GM21619 (cell line): ENCODE measurements around the gene ARSG.
A peak's percentile ranks its signal among the peaks of the same experiment; 100 is the strongest.

Experiments
- ATAC-seq: cut with Tn5 transposase; IDR thresholded peaks from one replicate; pipeline ENCODE4 v1.9.1; 2021; ENCODE audit not compliant: unreplicated experiment

The ARSG gene

DNA sequence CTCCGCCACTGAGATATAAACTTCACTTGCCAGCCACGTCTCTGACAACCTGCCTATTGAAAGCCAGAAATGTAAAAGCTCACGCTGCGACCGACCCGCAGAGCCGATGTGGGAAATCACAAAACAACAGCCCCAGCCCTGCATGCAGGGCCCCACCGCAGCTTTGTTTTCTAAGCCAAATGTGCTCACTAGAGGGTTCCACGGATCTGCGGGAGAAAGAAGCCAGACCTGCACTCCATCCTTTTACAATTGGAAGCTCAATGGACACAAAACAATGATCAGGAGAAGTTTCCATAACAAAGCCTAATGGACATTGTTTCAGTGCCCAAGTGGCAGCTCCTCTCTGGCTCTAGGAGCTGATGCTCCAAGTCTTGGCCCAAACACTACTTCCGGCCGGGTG, 132.9 kb downstream of the ARSG start:
- no peak for ATAC-seq

DNA sequence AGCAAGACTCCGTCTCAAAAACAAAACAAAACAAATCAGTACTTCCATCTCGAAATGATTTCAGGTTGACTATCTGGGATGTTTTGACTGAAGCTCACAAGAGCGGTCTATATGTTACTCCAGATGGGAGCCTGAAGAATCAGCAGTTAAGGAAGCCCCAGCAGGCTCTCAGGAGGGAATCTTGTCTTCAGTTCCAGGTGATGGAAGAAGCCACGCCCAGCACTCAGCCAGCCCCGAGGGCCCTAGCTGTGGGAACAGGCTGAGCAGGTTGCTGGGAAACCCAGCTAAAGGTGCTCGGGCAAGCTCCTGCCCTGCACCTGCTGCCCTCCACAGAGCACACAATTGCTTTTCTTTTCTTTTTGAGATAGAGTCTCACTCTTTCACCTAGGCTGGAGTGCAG, 133.6 kb downstream of the ARSG start:
- no peak for ATAC-seq

DNA sequence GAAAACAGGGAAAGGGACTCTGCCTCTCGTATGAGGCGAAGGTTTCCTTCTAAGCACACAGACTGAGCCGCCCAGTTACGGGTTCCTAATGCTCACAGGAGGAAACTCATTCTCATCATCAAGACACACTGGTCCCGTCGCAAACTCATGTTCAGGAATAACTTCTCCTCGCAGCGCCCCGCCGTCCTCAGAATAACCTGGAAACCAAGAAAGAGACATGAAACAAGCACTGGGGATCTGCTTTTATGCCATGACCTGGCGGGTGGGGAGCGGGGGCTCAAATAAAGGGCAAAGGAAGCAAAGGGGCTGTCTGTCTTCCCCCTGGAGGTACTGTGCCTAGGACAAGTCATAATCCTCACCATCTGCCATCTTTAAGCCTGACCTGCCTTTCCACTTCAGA, 134.7 kb downstream of the ARSG start:
- ATAC-seq: no peak

DNA sequence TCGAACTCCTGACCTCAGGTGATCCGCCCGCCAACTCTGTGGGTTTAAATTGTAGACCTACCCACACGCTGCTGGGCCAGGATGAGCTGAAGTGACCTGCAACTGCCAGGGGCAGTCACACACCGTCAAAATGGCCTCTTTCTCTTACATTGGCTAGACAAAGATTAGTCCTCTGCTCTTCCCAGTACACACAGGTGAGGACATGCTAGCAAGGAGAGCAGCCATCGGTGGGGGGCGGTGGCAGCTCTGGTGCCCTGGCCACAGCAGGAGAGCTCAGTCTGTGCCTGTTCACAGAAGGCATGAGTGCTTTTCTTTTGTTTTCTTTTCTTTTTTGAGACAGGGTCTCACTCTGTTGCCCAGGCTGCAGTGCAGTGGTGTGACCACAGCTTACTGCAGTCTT, 136.3 kb downstream of the ARSG start:
- no peak for ATAC-seq

DNA sequence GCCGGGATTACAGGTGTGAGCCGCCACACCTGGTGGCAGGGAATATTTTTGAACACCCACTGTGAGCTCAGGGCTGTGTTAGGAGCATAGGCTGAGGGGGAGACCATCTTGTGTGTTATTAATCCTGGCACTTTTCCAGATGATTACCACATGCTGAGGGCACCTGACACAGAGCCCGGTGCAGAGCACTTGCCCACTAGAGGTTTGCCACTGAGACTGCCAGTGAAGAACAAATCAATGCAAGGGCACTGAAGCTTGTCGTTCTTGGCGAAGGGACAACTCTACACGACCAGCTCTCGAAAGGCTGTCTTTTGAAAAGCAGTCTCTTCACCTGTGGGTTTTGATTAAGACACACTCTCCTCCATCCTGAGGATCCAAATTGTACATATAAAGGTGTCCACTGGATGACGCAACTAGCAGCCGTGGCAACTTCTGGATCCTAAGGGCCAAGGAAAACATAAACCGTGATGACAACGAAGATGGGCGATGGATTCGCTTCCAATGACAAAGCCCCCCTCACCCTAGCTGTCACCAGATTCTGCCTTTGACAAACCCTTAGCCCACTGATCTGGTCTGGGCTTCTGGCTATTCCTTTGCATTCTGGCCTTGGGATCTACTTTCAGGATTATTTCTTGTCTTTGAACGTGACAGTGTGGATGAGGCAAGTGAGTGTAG, 137.3 kb downstream of the ARSG start:
- no peak for ATAC-seq

DNA sequence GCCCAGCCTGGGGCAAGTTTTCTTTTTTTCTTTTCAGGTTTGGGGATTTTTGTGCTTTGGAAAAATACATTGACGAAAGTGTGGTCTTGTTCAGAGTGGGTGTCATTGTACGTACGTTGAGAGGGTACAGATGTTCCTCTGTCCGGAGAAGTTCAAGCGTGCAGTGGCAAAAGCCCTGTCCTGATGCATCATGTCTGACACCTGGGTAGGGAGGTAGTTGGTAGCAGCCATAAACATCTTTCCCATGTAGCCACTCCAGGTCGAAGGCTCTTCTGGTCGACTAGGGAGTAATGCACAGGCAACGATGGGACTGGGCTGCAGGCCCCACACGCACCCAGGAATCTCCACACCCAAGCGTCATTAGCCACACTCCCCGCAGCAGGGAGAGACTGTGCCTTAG, 138.6 kb downstream of the ARSG start:
- ATAC-seq: no peak

DNA sequence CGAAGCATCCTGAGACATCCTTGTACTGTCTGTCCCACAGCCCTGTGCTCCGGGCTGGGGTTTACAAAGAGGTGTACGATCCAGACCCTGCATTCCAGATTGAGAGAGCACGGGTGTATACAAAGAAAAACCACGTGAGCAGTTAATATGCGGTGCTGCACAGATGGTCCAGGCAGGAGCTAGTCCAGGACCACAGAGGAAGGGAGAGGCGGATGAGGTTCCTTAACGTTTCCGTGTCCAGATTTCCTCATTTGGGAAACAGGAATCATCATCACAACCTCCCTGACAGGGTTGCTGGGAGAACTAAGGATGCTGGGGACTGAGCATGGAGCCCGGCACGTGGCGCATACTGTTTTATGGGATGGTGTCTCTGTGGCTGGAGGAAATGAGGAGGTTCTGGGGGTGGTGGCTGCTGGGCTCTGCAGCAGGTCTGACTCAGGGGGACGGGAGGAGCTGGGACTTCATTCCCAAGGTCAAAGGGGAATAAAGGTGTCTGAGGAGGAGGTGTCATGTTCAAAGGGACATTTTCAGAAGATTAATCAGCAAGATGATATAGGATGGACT, 139.8 kb downstream of the ARSG start:
- ATAC-seq: no peak

DNA sequence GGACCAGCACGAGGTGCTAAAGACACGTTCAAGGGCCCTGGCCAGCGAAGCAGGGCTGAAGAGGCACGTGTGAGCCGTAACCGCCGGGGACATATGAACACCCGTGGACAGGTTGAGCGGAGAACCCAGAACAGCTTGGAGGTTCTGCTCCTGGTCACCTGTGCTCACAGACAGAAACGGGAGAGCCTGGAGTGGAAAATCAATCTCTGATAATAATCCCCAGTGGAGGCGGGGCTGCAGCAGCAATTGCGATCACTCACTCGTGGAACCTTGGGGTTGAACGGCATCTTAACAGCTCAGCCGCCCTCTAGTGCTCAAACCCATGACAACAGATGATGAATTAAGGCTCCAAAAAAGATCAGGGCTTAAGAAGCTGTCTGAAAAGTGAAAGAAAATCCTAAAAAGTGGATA, 140.4 kb downstream of the ARSG start:
- no peak for ATAC-seq

DNA sequence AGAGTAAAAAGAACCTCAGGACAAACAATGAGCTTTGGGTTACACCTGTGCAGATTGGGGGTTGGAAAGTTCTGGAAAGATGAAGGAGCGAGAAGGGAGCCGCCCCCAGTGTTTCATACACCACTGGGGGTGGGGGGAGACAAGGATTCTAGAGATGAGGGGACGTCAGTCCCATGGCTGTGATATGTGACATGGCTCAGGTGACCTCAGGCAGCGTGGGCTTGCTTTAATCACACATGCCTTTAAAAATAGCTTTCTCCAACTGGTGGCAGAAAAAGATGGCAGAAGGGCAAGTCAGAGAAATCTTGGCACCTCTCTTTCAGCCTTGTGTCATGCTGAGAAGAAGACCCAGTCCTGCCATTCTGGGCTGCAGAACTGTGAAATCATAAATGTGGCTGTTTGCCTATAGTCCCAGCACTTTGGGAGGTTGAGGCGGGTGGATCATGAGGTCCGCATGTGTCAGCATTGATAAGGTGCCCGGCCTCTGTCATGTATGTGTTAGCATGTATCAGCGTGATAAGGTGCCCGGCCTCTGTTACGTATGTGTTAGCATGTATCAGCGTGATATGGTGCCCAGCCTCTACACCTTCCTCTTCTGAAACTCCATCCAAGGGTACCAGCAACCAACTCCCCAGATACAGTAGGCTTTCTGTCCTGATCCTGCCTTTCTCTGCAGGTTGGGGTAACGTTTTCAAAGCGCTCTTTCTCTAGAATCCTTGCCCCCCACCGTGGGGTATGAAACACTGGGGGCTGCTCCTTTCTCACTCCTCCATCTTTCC, 141.0 kb downstream of the ARSG start:
- no peak for ATAC-seq

DNA sequence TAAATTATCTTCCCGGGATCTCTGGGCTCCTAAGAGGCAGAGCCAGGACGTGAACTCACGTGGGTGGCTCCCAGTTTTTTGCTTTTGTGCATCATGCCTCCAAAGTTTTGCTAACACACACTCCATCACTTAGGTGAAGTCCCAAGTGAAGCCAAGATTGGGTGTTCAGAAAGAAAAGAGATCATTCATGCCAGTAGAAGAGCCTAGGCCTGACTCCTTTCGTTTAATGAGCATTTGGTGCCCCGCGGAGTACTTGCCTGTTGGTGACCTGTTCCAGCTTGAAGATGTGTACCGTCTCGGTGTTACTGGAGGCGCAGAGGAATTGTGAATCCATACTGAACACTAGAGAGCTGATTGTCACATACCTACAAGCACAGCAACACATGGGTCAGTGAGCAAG, 141.9 kb downstream of the ARSG start:
- no peak for ATAC-seq

DNA sequence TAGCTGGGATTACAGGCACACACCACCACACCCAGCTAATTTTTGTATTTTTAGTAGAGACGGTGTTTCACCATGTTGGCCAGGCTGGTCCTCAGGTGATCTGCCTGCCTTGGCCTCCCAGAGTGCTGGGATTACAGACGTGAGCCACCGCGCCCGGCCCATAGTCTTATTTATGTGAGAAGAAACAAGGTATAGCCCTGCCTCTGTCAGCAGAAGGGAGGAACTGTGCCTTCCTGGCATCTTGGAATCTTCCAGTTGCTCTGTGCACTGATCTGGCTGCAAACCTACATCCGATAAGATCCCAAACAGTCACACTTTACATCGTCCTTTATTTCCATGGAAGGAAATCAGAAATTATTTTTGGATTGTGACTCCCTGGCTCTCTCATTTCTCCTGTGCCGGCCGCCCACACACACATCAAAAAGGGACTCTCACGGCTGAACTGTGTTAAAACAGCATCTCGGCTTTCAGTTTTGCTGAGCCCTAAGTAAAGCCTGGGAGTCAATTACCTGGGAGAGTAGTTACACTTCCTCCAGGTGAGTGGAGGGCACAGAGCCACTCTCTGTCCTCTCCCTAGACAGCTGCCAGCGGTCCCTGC, 142.7 kb downstream of the ARSG start:
- ATAC-seq: no peak

DNA sequence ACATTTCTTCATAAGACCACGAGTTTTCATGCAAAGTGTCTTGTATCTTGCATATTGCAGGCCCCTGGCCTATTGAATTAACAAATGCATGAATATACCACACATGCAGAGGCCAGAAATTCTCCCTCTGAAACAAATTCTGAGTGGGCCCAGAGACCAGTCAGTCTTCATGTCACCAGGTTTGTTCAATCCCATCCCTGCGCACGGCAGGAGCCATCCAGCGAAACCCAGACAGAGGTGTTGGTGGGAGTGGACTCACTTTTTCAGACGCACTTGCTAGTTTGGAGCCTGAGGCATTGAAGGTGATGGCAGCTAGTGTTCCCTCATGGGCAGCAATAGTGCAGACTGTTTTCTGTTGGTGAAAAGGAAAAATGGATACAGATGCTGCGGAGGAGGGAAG, 144.1 kb downstream of the ARSG start:
- ATAC-seq: no peak

DNA sequence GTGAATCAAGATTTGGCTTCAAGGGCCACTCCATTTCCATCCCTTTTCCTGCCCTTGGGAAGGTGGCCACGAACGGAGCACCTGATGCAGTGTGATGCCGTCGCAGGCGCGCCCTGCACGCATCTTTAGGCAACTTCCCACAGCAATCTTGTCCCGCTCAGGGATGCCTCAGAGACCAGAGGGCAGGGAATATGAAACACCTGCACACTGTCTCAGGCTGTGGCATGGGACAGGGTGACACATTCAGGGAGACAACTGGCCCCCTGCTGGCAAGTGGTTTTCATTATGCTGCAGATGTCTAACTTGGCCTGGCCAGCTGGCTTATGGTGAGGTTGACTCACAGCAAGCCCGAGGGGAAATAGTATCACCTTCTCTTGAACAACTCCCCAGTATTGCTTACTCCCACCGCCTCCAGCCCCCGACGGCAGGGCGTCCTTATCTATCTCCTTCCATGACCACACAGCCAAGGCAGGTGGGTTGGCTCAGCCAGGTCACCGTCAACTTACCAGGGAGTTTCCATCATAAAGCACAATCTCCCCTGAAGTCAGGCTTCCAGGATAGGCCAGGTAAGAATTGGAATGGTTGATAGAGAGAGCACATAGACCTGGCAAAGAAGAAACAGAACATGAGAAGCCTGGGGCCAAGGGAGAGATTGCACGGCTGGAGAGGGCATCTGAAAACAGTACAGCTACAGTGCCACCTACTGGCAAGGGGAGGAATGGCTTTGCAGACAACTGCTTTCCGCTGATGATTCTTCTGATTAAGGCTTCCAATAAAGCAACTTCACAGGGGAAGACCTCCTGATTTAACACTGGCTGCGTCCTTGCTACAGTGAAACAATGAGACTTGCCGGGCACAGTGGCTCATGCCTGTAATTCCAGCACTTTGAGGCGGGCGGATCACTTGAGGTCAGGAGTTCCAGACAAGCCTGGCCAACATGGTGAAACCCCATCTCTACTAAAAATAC, 144.9 kb downstream of the ARSG start:
- ATAC-seq: peak; percentile 46

DNA sequence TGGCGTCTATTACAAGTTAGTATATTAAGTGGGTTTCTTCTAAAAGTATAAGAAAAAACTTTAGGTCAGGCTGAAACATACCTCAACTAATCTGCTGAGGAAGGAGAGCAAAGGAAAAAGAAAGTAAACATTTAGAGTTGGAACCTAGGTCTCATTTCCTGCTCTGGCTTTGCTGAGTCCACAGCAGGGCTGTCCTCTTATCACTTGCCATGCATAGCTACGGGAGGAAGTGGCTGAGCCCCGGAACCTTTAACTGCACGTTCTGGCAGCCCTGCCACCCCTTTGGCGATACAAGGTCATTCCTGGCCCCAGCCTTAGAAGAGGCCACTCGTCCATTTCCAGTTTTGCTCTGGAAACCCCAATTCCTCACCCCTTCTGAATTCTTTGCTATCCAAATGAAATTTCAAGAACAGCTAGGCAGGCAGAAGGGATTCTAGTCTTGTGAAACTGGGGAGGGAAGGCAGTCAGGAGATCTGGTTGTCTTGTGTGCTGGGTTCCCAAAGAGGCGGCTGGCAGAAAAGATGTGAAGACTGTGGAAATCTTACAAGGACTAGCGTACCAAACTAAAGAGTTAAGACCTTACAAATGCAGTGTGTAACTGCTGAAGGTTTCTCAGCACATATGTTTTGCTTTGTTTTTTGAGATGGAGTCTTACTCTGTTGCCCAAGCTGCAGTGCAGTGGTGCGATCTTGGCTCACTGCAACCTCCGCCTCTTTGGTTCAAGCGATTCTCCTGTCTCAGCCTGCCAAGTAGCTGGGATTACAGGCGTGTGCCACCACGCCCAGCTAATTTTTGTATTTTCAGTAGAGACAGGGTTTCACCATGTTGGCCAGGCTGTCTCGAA, 146.9 kb downstream of the ARSG start:
- peak; percentile 82 for ATAC-seq

DNA sequence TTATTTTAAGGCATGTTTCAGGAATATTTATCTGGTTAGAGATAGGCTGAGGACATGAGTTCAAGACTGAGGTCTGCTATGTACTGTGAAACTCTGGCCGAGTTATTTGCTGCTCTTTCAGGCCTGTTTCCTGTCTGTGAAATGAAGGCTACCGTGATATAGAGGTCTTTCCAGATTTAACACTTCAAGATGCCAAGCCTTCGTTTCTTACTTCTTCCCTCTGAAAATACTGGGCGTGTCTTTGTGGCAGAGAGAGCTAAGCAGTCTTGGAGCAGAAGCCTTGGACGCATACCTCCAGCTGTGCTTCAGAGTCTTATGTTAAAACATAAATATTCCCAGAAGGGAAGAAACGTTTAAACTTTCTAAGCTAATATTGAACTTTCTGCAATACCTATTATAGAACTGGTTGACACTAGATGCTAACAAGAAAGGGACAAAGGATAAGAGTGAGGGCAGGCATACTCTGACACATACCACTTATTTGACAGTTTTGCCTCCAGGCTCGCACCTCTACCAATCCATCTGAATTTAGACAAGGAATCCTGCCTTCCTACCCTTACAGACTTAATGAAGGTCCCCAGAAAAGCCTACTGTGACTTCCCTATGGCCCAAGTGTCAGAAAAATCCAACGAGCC, 148.5 kb downstream of the ARSG start:
- no peak for ATAC-seq

DNA sequence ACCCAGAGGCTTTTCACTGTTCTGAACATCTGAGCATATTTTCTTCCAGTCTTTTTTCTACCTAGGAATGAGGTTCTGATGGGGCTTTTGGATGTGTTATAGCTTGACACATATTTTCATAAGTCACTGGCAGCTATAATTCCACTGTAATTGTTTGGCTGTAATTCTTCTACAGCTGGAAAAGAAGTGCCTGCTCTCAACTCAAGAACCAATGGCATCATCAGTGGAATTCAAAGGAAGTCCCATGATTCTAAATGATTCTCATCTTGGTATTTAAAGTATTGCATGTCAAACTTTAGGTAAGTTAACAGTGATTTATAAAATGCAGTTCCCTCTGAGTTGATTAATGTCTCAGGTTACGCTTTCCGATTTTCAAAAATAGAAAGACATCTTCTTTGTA, 149.2 kb downstream of the ARSG start:
- no peak for ATAC-seq

DNA sequence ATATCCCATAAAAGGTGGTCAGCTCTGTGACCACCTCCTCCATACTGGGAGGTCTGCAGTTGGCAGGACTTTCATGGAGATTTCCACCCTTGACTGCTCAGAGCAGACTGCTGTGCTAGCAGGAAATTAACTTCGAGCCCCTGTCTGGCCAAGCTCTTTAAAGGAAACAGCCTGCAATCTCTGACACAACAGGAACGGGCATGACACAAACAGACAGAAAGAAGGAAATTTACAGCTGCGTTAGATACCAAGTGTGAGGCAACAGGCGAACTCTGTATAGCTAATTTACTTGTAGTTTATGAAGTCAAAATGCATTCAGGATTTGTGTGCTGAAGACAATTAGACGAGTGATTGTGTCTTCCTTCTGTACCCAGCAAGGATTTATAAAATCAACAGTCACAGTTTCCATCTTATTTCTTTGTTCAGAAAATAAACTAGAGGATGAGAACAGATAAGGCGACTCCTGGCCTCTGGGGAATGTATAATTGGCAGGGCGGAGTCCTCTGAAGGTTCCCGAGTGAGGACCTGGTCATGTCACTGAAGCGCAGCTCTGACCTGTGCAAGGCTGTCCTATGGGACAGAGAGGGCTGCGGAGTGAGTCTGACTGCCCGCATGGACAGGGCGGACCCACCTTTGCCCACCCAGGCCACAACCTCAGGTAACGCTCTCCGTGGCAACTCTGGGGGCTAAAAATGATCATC, 149.9 kb downstream of the ARSG start:
- ATAC-seq: no peak

DNA sequence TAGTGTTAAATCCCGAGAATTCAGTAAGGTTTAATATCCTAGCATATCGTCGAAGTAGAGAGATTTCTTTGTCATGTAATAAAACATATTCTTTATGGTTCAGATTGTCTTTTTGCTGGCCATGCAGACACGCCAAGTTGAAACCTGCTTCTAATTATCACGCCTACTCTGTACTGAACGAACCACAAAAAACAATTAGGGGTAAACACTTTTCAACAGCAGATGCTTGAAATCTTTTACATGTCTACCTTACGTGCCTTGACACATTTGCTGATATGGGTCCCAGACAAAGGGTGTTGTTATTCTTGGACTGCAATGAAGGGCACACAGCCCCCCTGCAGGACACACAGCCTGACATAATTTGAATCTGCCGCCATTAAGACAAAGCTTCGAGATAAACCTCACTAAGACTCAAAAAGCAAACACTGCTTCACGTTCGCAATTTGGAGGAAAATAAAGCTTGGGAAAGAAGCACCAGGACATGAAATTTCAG, 152.7 kb downstream of the ARSG start:
- no peak for ATAC-seq

DNA sequence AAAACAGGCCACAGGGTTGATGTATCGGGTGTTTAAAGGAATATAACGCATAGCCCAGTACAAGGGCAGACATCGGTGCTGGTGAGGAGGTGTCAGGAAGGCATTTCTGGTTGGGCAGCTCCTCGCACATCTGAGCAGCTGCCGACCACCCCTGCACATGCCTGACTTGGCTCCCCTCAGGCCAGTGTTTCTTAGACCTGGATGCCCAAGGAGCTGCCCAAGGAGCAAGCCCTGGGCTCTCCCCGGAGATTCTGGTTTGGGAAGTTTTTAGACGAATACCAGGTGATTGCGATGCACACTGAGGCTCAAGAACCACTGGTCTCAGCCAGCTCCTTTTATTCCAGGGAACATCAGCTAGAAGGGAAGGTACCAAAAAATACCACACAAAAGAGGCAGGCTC, 154.4 kb downstream of the ARSG start:
- no peak for ATAC-seq
